Mucosa of descending colon (tissue), 3 donors: ENCODE results near the gene ECE2. TPM values are rescaled to one million over a fixed set of nuclear protein-coding genes. Genes with fewer than 3 reads are reported as not detected.
"Not testable (repeated sequence)": the region's sequence is repeated elsewhere in the genome, so short reads cannot be mapped to it uniquely, and the experiment has no call there.

Experiments
- ATAC-seq: fragments of 200-7000 bp; cut with Tn5 transposase; one replicate; pipeline ENCODE4 v1.9.1; 2020; ENCODE audit warnings: mild to moderate bottlenecking, moderate library complexity
- DNase-seq, 3 donors: peaks; one replicate each; pipeline ENCODE4 v3.0.0-alpha.2; 2020
- H3K36me3 ChIP-seq: fragments of 200-600 bp; one replicate; pipeline ENCODE4 v1.8.0; 2021; ENCODE audit warnings: low read depth, mild to moderate bottlenecking
- H3K4me1 ChIP-seq: fragments of 200-600 bp; one replicate; pipeline ENCODE4 v1.8.0; 2021; ENCODE audit warnings: low read depth, mild to moderate bottlenecking
- H3K4me3 ChIP-seq: fragments of 200-600 bp; one replicate; pipeline ENCODE4 v1.8.0; 2021; ENCODE audit warnings: mild to moderate bottlenecking
- H3K9me3 ChIP-seq: fragments of 200-600 bp; one replicate; pipeline ENCODE4 v1.8.0; 2021; ENCODE audit warnings: mild to moderate bottlenecking
- intact Hi-C, 2 donors: fragments of 100-400 bp; cut with DNase I in 1 of 2; cut with micrococcal nuclease in 1 of 2; formaldehyde crosslinking; loops; one replicate each; pipeline versions ENCODE4 v1.11.0 to v1.11.1; 2022; cut with DNase I, micrococcal nuclease
- total RNA-seq, 3 donors: library from RNA; stranded (reverse); fragmentation: NEBNext Ultra II Directional in 2 of 3; extraction: Animal tissue kit (Norgen Biotek cat#: 25700) in 2 of 3; gene quantifications; one replicate each; pipeline versions ENCODE4 v1.2.1 to v1.2.4, GENCODE V29; 2021 to 2023
- TF ChIP-seq, protein P1 (sequence below): fragments of 200-600 bp; IDR thresholded peaks from one replicate; pipeline ENCODE4 v1.8.0; 2022; ENCODE audit warnings: antibody characterized with exemption, mild to moderate bottlenecking
- donor health status: DM: no; HTN: no; CAD: no; lungs with moderate emphysema.
- donor health status: DM: no; HTN: no; CAD: no.
- donor health status: DM: no; HTN: yes; CAD: no.

ECE2 gene
- total RNA-seq, 3 donors from 2014 or later = 0.19 to 2.2 TPM; not detected in 1

DNA sequence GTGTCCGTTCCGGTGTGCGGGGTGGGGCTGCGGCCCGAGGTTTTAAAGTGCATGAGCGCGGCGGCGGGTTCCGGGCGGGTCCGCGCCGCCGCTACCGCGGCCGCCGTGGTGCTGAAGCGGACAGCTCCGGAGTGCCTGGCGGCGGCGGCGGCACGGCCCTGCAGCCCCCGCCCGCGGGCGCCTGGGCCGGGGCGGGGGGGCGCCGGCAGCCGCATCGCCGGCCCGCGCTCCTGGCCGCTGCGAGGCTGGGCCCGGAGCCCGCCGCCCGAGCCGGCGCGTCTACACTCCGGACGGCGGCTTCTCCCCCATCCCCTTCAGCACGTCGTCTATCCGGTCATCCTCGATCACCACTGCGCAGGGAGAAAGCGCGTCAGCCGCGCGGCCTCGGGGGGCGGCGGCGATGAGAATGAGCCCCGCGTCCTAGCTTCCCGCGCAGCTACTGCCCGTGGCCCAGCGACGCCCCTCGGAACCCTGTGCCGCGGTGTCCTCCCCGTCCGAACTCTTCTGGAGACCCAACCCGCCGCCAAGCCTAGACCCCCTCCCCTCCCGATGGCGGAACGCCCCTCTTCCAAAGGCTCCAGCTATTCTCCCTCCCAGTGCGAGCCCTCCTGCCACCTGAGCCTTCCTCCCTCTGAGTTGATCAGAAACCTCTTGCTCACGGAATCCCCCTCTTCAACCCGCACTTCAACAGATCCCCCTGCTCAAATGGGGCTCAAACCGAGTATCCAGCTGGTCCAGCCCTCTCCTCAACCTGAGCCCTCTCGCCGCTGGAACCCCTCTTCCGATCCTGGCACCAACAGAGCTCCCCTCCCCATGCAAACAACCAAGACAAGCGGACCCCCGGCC, 15.7 kb upstream of the ECE2 start:
- DNase-seq = peak in 2 of 3 donors; percentile 54 to 61

GRCh38 chr3:184260724-184261269, 15.0 kb upstream of the ECE2 start:
- Histone ChIP-seq H3K4me3 (no peak overlapping the region), H3K9me3 (no peaks in the 10 kb centered on the region), H3K4me1 (peaks cover 23% of the 10 kb centered on the region), H3K36me3 (no peaks in the 10 kb centered on the region)
- TF ChIP-seq, protein P1, sequence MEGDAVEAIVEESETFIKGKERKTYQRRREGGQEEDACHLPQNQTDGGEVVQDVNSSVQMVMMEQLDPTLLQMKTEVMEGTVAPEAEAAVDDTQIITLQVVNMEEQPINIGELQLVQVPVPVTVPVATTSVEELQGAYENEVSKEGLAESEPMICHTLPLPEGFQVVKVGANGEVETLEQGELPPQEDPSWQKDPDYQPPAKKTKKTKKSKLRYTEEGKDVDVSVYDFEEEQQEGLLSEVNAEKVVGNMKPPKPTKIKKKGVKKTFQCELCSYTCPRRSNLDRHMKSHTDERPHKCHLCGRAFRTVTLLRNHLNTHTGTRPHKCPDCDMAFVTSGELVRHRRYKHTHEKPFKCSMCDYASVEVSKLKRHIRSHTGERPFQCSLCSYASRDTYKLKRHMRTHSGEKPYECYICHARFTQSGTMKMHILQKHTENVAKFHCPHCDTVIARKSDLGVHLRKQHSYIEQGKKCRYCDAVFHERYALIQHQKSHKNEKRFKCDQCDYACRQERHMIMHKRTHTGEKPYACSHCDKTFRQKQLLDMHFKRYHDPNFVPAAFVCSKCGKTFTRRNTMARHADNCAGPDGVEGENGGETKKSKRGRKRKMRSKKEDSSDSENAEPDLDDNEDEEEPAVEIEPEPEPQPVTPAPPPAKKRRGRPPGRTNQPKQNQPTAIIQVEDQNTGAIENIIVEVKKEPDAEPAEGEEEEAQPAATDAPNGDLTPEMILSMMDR = no peak
- intact Hi-C loops = no loop called here
- DNase-seq (no peak), ATAC-seq (no peak)

More for the DNA sequence above, 15.7 kb upstream of the ECE2 start:
- ATAC-seq = peak; percentile 75
- H3K36me3 ChIP-seq = no peaks in the 10 kb centered on the region
- H3K9me3 ChIP-seq = no peaks in the 10 kb centered on the region
- TF ChIP-seq, protein P1 = no peak
- intact Hi-C loops = loop anchor here in 1 of 2 donors (10.0 kb wide), 1 partner anchor 365 kb away; no protein-coding TSS in a partner anchor
- peaks cover 23% of the 10 kb centered on the region for H3K4me1 ChIP-seq
- no peak overlapping the region for H3K4me3 ChIP-seq

DNA sequence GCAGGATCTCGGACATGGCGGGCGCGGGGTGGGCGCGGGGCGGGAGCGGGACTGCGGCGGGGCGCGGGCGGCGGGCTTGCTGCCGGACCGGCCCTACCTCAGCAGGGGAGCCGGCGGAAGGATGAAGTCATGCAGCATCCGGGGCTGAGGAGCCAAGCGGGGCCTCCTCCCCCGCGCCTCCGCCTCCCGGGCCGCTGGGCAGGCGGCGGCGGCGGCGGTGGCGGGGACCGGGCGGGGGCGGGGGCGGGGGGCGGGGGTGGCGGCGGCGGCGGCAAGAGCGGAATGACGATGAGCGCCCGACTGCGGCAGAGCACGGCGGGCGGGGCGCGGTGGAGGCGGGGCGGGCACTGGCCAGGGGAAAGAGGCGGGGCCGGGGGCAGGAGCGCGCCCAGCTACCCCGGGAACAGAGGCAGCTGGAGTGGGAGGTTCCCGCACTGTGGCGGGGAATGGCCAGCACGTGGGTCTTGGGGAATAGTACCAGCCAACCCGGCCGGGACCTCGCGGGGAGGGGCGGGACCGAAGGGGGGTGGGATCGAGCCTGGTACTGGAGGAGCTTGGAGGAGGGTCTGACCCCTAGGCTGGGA, 14.5 kb upstream of the ECE2 start, which contains the start of gene CAMK2N2:
TSS of gene CAMK2N2 (minus strand) at position 284 of the 584 bp plus-strand sequence. CDS start at position 16, 268 bp downstream.
- H3K4me1 ChIP-seq = peaks cover 23% of the 10 kb centered on the region
- H3K4me3 ChIP-seq = no peak within 1 kb of the TSS
- TF ChIP-seq, protein P1 = no peak
- ATAC-seq (peak; percentile 77), DNase-seq (peak in 2 of 3 donors; percentile 47 to 70)
- H3K9me3 ChIP-seq = no peaks in the 10 kb centered on the region
- intact Hi-C loops = no loop called here
- H3K36me3 ChIP-seq = no peaks in the 10 kb centered on the region

- H3K4me1 ChIP-seq = peaks cover 23% of the 10 kb centered on the region
- TF ChIP-seq, protein P1 = no peak
- no peaks in the 10 kb centered on the region for H3K9me3 ChIP-seq
- ATAC-seq = peak; percentile 27
- no peaks in the 10 kb centered on the region for H3K36me3 ChIP-seq
- H3K4me3 ChIP-seq = no peak overlapping the region
- intact Hi-C loops = no loop called here
- no peak for DNase-seq
Measured at GRCh38 chr3:184261854-184262763, 13.7 kb upstream of the ECE2 start.

GRCh38 chr3:184262764-184263179, 13.1 kb upstream of the ECE2 start:
- ATAC-seq (no peak), DNase-seq (no peak)
- Histone ChIP-seq H3K36me3 (no peaks in the 10 kb centered on the region), H3K4me1 (peaks cover 23% of the 10 kb centered on the region), H3K4me3 (no peak overlapping the region), H3K9me3 (no peaks in the 10 kb centered on the region)
- intact Hi-C loops = no loop called here
- TF ChIP-seq, protein P1 = no peak

DNA sequence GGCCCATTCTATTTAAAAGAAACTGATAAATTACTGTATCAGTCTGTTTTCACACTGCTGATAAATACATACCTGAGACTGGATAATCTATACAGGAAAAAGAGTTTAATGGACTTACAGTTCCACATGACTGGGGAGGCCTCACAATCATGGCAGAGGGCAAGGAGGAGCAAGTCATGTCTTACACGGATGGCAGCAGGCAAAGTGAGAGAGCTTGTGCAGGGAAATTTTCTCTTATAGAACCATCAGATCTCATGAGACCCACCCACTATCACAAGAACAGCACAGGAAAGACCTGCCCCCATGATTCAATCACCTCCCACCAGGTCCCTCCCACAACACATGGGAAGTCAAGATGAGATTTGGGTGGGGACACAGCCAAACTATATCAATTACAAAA, 8.6 kb upstream of the ECE2 start:
- DNase-seq, H3K9me3 ChIP-seq, H3K4me1 ChIP-seq, ATAC-seq, H3K4me3 ChIP-seq, intact Hi-C loops, H3K36me3 ChIP-seq: not testable (repeated sequence)
